ENCODE data around the gene FOLR2. TPM values are rescaled to one million over a fixed set of nuclear protein-coding genes. Genes with fewer than 3 reads are reported as not detected.

The FOLR2 gene
- total and polyA plus RNA-seq, 2 donors (not counting 1 experiment from before 2014, with no cell fraction given), result 1.5 to 4.7 TPM

- POLR2A ChIA-PET, result interaction anchor here (0.6 to 1.0 kb wide), 2 partner anchors 11 to 122 kb away, joined by 3 to 4 read pairs; partner anchors contain the start of gene ANAPC15
- H3K4me3 Mint-ChIP-seq, result no peak overlapping the region
- Histone ChIP-seq H3K4me2 (replicated peaks; ENCODE audit: low read depth, low read length, poor library complexity, severe bottlenecking) (peak overlapping the region; percentile 38), H2AFZ (ENCODE audit: insufficient read depth, low read depth, low read length, poor library complexity, severe bottlenecking) (no peak overlapping the region), H3K4me1 (ENCODE audit: control insufficient read depth in 2 of 2, insufficient read depth in 2 of 2, low read length in 2 of 2) (peaks cover 14 to 20% of the 10 kb centered on the region in 2 donors), H3K9me3 (ENCODE audit: control extremely low read depth in 1 of 3, control insufficient read depth in 2 of 3, insufficient read depth in 1 of 3, low read length in 2 of 3) (no peaks in the 10 kb centered on the region), H3K9ac (ENCODE audit: low read length) (no peak overlapping the region), H3K79me2 (ENCODE audit: control insufficient read depth, insufficient read depth, low read length) (no peaks in the 10 kb centered on the region), H3K27me3 (replicated peaks in 1 of 4; ENCODE audit: control extremely low read depth in 1 of 4, control insufficient read depth in 3 of 4, insufficient read depth in 4 of 4, low read length in 3 of 4) (peaks cover 0 to 3% (median 2%) of the 10 kb centered on the region in 4 experiments), H3K36me3 (replicated peaks in 1 of 2; ENCODE audit: control extremely low read depth in 1 of 2, control insufficient read depth in 1 of 2, extremely low read depth in 1 of 2, insufficient read depth in 2 of 2, low read length in 1 of 2) (peaks cover 0 to 84% of the 10 kb centered on the region in 2 experiments), H3K4me3 (ENCODE audit: control extremely low read depth in 1 of 5, extremely low read depth in 1 of 5, insufficient read depth in 1 of 5, low read depth in 2 of 5, low read length in 4 of 5) (no peak overlapping the region), H4K20me1 (ENCODE audit: control insufficient read depth, insufficient read depth, low read length, poor library complexity, severe bottlenecking) (peaks cover 7% of the 10 kb centered on the region), H3K27ac (ENCODE audit: low read length in 2 of 2) (peak overlapping the region in 1 of 2 donors; percentile 62)
- intact Hi-C loops (cut with micrococcal nuclease), result no loop called here
- DNase-seq (no peak), ATAC-seq (ENCODE audit: low read depth) (peak; percentile 19)
- peak overlapping the region; percentile 73 for H3K27ac Mint-ChIP-seq
- H3K4me1 Mint-ChIP-seq, result peaks cover 19% of the 10 kb centered on the region
- TF ChIP-seq CTCF (IDR thresholded peaks at IDR 0.05) (no peak), EZH2 (IDR thresholded peaks at IDR 0.05; ENCODE audit: borderline replicate concordance, insufficient read depth, low read depth, low read length, poor library complexity, severe bottlenecking) (no peak)
- H3K27me3 Mint-ChIP-seq, result peaks cover 3% of the 10 kb centered on the region
- 14% methylated on average over 3 of the region's 3 CpGs for WGBS (ENCODE audit: insufficient coverage)
- no peaks in the 10 kb centered on the region for H3K9me3 Mint-ChIP-seq (ENCODE audit: insufficient read depth)
- CTCF ChIA-PET, result interaction anchor here (1.3 to 1.5 kb wide), 2 partner anchors 18 to 209 kb away, joined by 3 read pairs; partner anchors contain the start of gene FOLR2
Measured at GRCh38 chr11:72234514-72234830, 17.9 kb downstream of the FOLR2 start.

GRCh38 chr11:72234920-72235319 is 18.3 kb downstream of the FOLR2 start:
- Mint-ChIP-seq H3K27ac (peak overlapping the region; percentile 73), H3K4me1 (peaks cover 19% of the 10 kb centered on the region), H3K9me3 (ENCODE audit: insufficient read depth) (no peaks in the 10 kb centered on the region), H3K4me3 (no peak overlapping the region), H3K27me3 (peaks cover 4% of the 10 kb centered on the region)
- Histone ChIP-seq H3K36me3 (replicated peaks in 1 of 2; ENCODE audit: control extremely low read depth in 1 of 2, control insufficient read depth in 1 of 2, extremely low read depth in 1 of 2, insufficient read depth in 2 of 2, low read length in 1 of 2) (peaks cover 0 to 80% of the 10 kb centered on the region in 2 experiments), H3K9ac (ENCODE audit: low read length) (no peak overlapping the region), H3K27ac (ENCODE audit: low read length in 2 of 2) (no peak overlapping the region), H2AFZ (ENCODE audit: insufficient read depth, low read depth, low read length, poor library complexity, severe bottlenecking) (no peak overlapping the region), H3K4me3 (ENCODE audit: control extremely low read depth in 1 of 5, extremely low read depth in 1 of 5, insufficient read depth in 1 of 5, low read depth in 2 of 5, low read length in 4 of 5) (no peak overlapping the region), H3K27me3 (replicated peaks in 1 of 4; ENCODE audit: control extremely low read depth in 1 of 4, control insufficient read depth in 3 of 4, insufficient read depth in 4 of 4, low read length in 3 of 4) (peaks cover 0 to 5% (median 2%) of the 10 kb centered on the region in 4 experiments), H3K9me3 (ENCODE audit: control extremely low read depth in 1 of 3, control insufficient read depth in 2 of 3, insufficient read depth in 1 of 3, low read length in 2 of 3) (no peaks in the 10 kb centered on the region), H4K20me1 (ENCODE audit: control insufficient read depth, insufficient read depth, low read length, poor library complexity, severe bottlenecking) (peaks cover 7% of the 10 kb centered on the region), H3K4me2 (replicated peaks; ENCODE audit: low read depth, low read length, poor library complexity, severe bottlenecking) (peak overlapping the region; percentile 38), H3K79me2 (ENCODE audit: control insufficient read depth, insufficient read depth, low read length) (no peaks in the 10 kb centered on the region), H3K4me1 (ENCODE audit: control insufficient read depth in 2 of 2, insufficient read depth in 2 of 2, low read length in 2 of 2) (peaks cover 16 to 23% of the 10 kb centered on the region in 2 donors)
- ChIA-PET POLR2A (interaction anchor here (0.6 to 1.0 kb wide), 2 partner anchors 12 to 122 kb away, joined by 3 to 4 read pairs; partner anchors contain the start of gene ANAPC15), CTCF (interaction anchor here (1.3 to 2.6 kb wide), 3 partner anchors 19 to 210 kb away, joined by 3 to 7 read pairs (median 3); partner anchors contain the start of gene FOLR2)
- DNase-seq (no peak), ATAC-seq (ENCODE audit: low read depth) (no peak)
- TF ChIP-seq CTCF (IDR thresholded peaks at IDR 0.05) (no peak), EZH2 (IDR thresholded peaks at IDR 0.05; ENCODE audit: borderline replicate concordance, insufficient read depth, low read depth, low read length, poor library complexity, severe bottlenecking) (no peak)
- intact Hi-C loops (cut with micrococcal nuclease), result no loop called here
- 100% methylated on average over 3 of the region's 4 CpGs for WGBS (ENCODE audit: insufficient coverage)
